Activated gamma-delta T cell treated with anti-CD3 and anti-CD28 coated beads, Interleukin-2, amount 50 U/mL, for 16 hours (primary cell): Measurements from ENCODE around the gene PARVG.

Experiments used
- DNase-seq: peaks from one replicate; pipeline ENCODE4 v3.0.0-alpha.2; 2020; ENCODE audit warnings: low read depth

The PARVG gene

GRCh38 chr22:44179989-44180705, 578 bp upstream of the PARVG start:
- no peak for DNase-seq

GRCh38 chr22:44181033-44181911, 547 bp downstream of the PARVG start:
- DNase-seq, result peak; percentile 67

DNA sequence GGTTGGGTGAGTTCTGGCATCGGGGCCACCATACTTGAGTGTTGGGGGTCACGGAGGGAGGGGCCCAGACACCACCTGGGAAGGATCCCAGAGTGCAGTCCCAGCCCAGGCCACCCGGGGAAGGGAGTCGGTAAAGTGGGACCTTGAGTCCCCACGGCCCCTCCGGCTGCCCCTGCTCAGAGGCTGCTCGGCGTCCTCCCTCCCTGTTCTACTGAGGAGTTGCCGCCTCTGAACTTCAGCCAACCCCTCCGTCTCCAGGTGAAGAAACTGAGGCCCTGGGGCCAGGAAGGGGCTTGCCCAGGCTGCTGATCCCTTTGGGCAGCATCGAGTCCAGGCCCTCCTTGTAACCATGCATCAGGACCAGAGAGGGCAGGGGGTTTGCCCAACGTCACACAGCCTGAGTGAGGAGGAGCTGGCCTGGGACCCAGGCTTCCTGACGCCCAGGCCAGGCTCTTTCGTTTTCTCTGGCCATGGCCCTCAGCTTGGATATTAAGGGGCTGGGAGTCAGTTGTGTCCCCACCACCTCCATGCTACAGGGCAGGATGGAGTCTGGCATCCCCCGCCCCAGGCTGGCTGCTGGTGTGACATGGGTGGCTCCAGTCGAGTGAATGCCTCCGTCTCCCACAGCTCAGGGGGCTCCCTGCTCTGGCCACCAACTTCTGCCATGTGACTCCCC, 1.3 kb downstream of the PARVG start:
- no peak for DNase-seq

DNA sequence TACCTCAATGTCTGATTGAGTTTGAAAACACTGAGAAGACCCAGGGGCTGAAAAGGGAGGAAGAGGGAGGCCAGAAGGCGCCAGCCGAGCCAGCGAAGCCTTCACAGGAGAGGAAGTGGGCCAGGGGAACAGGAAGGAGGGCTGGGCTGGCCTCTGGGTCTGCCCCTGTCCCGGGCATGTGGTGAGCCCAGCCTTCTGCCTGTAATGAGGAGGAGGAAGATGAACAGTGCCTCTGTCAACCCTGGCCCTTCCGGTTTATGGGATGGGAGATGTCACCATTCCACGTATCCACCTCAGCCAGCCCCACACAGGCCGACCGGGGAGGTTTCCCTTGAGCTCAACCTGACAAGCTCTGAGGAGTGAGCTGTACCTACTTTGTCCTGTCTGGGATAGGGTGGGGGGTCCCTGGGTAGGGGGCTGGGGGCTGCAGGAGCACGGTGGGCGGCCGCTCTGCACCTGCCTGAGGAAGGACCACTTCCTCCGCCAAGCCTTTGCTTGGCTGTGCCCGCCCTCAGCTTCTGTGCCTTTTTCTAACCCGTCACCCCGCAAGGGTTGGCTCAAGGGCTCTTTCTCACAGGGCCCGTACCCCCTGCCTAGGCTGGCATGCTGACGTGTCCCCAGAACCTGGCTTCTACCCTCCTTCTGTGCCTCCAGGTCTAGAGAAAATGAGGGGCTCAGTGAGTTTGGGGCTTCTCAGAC, 2.0 kb downstream of the PARVG start:
- DNase-seq, result peak; percentile 22

GRCh38 chr22:44183287-44183588, 2.5 kb downstream of the PARVG start:
- DNase-seq, result no peak

- DNase-seq, result no peak
Measured at GRCh38 chr22:44184006-44184405, 3.3 kb downstream of the PARVG start.

DNA sequence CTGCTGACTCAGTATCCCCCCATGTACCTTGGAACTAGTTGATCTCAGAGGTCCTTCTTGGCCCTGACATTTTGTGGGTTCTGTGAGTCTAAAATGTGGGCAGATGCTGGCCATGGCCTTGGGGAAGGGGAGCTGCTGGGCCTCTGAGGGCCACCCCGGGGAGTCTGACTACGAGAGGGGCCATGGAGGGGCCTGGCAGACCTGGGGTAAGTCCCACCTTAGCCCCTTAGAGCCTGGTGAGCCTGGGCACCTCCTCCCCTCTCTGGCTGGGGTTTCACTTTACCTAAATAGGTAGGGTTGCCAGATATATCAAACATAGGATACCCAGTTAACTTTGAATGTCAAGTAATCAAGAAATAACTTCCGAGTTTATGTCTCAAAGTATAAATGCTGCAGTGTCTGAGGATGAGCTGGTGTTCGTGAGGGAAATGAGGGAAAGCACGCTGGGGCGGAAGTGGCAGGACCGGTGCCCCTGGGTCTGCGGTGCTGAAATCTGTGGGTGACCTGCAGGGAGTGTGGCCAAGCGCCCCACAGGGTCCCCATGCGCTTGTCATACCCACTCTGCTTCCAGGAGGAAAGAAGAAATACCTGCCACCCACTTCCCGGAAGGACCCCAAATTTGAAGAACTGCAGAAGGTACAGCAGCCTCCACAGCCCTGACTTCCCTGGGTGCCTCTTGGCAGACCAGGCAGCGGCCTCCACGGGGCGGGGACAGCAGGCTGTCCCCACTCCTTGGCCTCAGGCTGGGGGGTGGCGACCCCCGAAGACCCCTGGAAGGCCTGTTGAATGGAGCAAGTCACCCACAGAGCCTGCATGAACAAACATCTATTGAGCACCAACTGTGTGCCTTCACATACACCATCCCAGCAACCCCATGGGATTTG, 4.8 kb downstream of the PARVG start:
- DNase-seq, result no peak

GRCh38 chr22:44186121-44186510, 5.4 kb downstream of the PARVG start:
- DNase-seq, result no peak

DNA sequence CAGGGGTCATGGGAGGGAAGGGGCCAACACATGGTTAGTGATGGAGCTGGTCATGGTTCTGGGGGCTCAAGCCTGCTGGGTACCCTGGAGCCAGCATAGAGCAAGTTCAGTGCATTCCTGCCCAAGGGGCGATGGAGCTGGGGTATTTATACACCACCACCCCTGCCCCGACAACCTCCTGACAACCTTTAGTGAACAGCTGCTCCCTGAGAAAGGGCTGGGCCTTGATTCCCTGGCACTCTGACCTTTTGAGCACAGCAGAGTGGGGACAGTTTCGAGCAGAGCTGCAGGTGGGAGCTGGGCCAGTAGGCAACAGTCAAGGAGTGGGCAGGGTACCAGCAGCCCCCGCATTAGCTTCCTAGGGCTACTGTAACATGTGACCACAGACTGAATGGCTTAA, 6.0 kb downstream of the PARVG start:
- DNase-seq, result no peak

DNA sequence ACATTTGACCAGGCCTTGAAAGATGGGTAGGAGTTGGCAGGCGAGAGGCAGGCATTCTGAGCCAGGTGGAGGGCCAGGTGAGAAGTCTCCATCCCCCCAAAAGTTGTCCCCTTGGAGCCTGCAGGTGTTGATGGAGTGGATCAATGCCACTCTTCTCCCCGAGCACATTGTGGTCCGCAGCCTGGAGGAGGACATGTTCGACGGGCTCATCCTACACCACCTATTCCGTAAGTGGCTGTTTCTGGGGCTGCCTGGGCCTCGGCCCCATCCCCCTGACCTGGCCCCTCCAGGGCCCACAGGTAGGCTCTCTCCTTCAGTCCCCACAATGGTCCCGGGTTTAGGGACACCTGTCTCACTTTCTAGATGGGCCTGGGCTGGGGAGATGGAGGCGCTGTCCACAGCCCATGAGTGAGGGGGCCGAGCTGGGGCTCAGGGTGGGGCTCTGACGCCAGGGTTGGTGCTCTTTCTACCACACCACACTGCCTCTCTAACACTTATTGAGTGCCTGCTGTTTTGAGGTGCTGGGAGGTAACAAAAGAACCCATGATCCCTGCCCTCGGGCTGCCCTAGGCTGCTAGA, 7.0 kb downstream of the PARVG start:
- no peak for DNase-seq

DNA sequence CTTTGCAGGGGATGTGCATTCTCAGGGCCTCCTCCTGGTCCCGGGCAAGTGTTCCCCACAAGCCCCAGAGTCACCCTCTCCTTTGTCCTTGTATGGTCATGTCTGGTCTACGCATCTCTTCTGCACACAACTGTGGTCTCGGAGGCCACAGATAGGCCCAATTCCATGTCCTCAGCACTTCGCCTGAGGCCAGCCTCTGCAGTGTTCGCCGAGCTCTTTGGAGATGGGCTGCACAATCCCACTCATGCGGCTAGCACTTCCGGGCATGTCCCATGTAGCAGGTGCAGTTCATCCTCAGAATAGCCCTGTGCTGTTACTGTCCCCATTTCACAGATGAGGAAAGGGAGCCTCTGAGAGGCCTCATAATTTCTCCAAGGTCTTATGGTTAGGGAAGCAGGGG, 7.6 kb downstream of the PARVG start:
- DNase-seq, result no peak

DNA sequence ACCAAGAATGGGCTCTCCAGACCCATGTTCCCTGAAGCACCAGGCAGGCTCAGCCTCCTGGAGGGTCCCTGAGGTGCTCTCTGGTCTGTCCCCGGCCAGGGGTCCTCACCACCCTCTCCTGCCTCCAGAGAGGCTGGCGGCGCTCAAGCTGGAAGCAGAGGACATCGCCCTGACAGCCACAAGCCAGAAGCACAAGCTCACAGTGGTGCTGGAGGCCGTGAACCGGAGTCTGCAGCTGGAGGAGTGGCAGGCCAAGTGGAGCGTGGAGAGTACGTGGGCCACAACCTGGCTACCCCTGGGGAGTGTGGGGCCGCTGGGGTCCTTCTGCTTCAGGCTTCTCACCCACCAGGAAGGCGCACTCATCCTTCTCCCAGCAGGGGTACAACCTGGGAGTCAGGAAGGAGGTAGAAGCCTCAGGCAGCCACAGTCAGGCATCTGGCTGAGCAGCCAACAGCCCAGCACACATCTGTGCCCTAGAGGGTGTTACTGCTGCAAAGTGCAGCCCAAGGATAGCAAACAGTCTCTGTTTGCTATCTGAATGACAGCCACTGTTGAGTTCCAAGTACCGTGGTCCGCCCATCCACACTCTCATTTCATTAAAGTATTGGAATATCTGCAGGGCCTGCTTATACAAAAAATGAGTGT, 8.4 kb downstream of the PARVG start:
- DNase-seq, result no peak

DNA sequence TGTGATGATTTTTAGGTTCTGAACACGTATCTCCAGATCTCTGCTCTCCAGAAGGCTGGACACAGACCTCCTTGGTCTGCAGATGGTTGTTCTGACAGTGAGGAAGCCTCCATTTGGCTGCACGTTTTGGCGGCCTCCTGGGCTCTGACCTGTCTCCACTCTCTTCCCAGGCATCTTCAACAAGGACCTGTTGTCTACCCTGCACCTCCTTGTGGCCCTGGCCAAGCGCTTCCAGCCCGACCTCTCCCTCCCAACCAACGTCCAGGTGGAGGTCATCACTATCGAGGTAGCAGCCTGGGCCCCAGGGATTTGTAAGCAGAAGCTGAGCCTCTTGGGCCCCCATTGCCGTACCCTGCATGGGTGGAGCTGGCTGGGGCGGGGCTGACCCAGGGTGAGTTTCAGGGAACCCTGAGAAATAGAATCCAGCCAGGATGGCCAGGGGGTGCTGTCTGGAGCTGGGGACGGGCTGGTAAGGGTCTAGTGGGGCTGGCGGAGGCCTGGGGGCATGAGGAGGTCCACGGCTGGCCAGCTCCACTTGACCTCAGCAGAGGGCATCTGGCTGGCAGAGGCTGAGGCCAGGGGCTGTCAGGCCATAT, 9.8 kb downstream of the PARVG start:
- no peak for DNase-seq

GRCh38 chr22:44191036-44191454, 10.3 kb downstream of the PARVG start:
- no peak for DNase-seq

GRCh38 chr22:44192098-44192815, 11.5 kb downstream of the PARVG start:
- DNase-seq, result no peak

GRCh38 chr22:44192816-44193534, 12.2 kb downstream of the PARVG start:
- DNase-seq, result no peak

DNA sequence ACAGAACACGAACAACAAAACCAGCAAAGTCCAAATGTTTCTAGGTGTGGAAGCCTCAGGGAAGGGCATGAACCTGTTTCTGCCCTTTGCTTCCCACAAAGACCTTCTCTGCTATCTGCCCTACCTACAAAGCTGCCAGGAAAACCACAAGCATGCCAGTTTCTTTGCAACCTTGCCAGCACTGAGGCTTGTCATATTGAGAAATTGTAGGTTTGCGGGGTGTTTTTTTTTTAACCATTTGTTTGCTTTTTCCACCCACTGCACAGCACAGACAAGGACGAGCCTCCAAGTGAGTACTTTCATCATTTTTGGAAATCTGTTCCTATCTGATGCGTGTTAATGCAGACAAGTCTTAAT, 12.8 kb downstream of the PARVG start:
- no peak for DNase-seq

DNA sequence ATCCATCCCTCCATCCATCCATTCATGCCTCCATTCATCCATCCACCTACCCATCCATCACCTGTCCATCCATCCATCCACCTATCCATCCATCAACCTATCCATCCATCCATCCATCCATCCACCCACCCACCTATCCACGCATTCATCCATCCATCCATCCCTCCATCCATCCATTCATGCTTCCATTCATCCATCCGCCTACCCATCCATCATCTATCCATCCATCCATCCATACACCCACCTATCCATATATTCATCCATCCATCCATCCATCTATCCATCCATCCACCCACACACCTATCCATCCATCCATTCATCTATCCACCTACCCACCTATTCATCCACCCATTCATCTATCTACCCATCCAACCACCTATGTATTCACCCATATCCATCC, 13.8 kb downstream of the PARVG start:
- DNase-seq, result no peak
